Tibial artery (tissue), 4 donors: ENCODE results near the gene GALNT10.

Experiments used
- DNase-seq, 2 donors: peaks; one replicate each; pipeline ENCODE4 v3.0.0-alpha.2; 2019
- H3K27ac ChIP-seq, 2 donors: fragments of 200-600 bp; sonication (generic) in 1 of 2; 1 replicate in 1 of 2; 2 replicates in 1 of 2; pipeline ENCODE4 v1.5.1; 2018 to 2019; ENCODE audit warnings: mild to moderate bottlenecking in 1 of 2
- H3K27me3 ChIP-seq, 2 donors: fragments of 200-600 bp; sonication (generic) in 1 of 2; one replicate each; pipeline versions ENCODE4 v1.5.1 to v1.6.0; 2016 to 2019
- H3K36me3 ChIP-seq, 3 donors: fragments of 200-600 bp; sonication (generic) in 2 of 3; one replicate each; pipeline ENCODE4 v1.5.1; 2016 to 2019; ENCODE audit warnings: mild to moderate bottlenecking in 2 of 3
- H3K4me1 ChIP-seq, 4 donors: fragments of 200-600 bp; sonication (generic) in 2 of 4; 1 replicate in 3 of 4; 2 replicates in 1 of 4; pipeline ENCODE4 v1.5.1; 2016 to 2019
- H3K4me3 ChIP-seq, 2 donors: fragments of 200-600 bp; sonication (generic) in 1 of 2; 1 replicate in 1 of 2; 2 replicates in 1 of 2; pipeline ENCODE4 v1.5.1; 2018 to 2019; ENCODE audit warnings: mild to moderate bottlenecking in 2 of 2
- H3K9me3 ChIP-seq, 3 donors: fragments of 200-600 bp; sonication (generic) in 1 of 3; one replicate each; pipeline ENCODE4 v1.5.1; 2016 to 2019
- CTCF ChIP-seq, 2 experiments: fragments of 200-600 bp in 1 of 2; fragments of 450-650 bp in 1 of 2; IDR thresholded peaks; one replicate each; pipeline ENCODE4 v1.5.1; 2017 to 2019; ENCODE audit warnings: antibody characterized with exemption in 2 of 2, mild to moderate bottlenecking in 1 of 2, moderate library complexity in 1 of 2
- intact Hi-C: fragments of 100-400 bp; cut with DNase I; formaldehyde crosslinking; loops from one replicate; pipeline ENCODE4 v1.15.0; 2023; ENCODE audit warnings: low total_unique reads

The GALNT10 gene

DNA sequence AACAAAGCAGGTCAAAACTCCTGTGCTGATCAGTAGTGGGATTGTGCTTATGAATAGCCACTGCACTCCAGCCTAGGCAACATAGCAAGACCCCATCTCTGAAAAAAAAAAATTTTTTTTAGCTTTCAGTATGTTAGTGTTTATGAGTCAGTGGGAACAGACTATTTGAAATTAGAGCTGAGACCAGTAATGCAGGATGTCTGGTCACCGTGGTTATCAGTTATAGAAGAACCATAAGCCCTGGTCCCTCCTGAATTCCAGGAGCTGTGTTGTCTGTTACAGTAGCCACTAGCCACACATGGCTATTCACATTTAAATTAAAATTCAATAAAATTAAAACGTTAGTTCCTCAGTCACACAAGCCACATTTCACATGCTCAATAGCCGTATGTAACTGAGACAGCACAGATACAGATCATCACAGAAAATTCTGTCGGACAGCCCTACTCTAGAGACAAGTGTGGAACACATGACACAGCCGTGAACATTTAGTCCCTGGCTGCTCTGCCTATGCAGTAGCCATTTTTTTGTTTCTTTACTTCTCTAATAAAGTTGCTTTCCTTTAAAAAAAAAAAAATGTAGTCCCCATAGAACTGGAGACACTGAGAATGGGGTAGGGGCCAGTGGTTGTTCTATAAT is 159.2 kb downstream of the GALNT10 start:
- Histone ChIP-seq H3K36me3 (no peaks in the 10 kb centered on the region), H3K27me3 (no peaks in the 10 kb centered on the region), H3K4me3 (no peak overlapping the region), H3K27ac (no peak overlapping the region), H3K9me3 (no peaks in the 10 kb centered on the region), H3K4me1 (peaks cover 0 to 3% (median 0%) of the 10 kb centered on the region in 4 donors)
- no peak for TF ChIP-seq CTCF (IDR thresholded peaks at IDR 0.05)
- intact Hi-C loops = no loop called here
- no peak for DNase-seq

DNA sequence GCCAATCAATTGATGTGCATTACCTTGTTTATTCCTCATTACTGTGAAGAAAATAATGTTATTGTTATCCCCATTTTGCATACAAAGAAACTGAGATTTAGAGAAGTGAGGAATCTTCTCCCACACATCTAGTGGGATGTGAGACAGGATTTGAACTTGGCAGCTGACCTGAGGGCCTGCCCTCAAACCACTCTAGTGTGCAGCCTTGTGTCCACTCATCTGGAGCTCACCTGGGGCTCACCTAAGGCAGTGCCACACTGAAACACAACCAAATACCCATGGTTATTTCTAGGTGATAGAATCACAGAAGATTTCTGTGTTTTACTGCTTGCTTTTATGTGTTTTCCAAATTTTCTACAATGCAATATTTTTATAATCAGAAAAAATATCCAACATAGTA is 160.6 kb downstream of the GALNT10 start:
- no peak for TF ChIP-seq CTCF (IDR thresholded peaks at IDR 0.05)
- H3K27ac ChIP-seq = no peak overlapping the region
- intact Hi-C loops = no loop called here
- H3K27me3 ChIP-seq = no peaks in the 10 kb centered on the region
- no peak overlapping the region for H3K4me3 ChIP-seq
- no peaks in the 10 kb centered on the region for H3K9me3 ChIP-seq
- peaks cover 0 to 14% (median 13%) of the 10 kb centered on the region in 4 donors for H3K4me1 ChIP-seq
- no peaks in the 10 kb centered on the region for H3K36me3 ChIP-seq
- no peak for DNase-seq

- Histone ChIP-seq H3K4me1 (peaks cover 0 to 17% (median 14%) of the 10 kb centered on the region in 4 donors), H3K36me3 (no peaks in the 10 kb centered on the region), H3K27me3 (no peaks in the 10 kb centered on the region), H3K4me3 (no peak overlapping the region), H3K27ac (no peak overlapping the region), H3K9me3 (no peaks in the 10 kb centered on the region)
- intact Hi-C loops = no loop called here
- no peak for TF ChIP-seq CTCF (IDR thresholded peaks at IDR 0.05)
- DNase-seq = no peak
Measured at GRCh38 chr5:154351566-154351965, 161.0 kb downstream of the GALNT10 start.

DNA sequence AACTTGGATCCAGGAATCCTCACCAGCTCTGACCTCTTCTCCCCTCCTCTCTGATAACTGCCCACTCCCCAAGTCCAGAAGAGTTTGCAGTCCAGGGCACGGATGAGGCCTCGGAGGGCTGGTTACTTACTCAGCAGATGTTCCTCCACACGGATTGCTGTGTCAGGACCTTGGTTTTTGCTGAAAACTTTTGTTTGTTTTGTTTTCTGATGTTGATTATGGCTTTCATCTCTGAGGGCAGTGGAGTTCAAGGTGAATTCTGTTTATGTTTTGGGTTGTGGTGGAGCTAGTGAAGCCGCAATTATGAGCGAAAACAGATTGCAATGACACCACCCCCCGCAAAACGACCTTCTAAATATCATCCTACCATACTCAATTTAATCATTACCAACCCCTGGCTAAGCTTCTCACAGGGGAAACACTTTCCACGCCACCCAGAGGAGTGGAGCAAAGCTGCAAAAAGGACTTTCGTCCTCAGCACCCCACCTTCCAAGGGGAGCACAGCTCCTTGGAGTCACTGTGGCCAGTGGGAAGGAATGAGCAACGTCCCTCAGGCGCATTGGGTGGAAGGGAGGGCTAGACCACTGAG is 162.5 kb downstream of the GALNT10 start:
- DNase-seq = no peak
- Histone ChIP-seq H3K4me1 (peaks cover 0 to 25% (median 16%) of the 10 kb centered on the region in 4 donors), H3K27me3 (no peaks in the 10 kb centered on the region), H3K27ac (no peak overlapping the region), H3K9me3 (no peaks in the 10 kb centered on the region), H3K4me3 (no peak overlapping the region), H3K36me3 (no peaks in the 10 kb centered on the region)
- intact Hi-C loops = no loop called here
- TF ChIP-seq CTCF (IDR thresholded peaks at IDR 0.05) = no peak

GRCh38 chr5:154355129-154355611 is 164.6 kb downstream of the GALNT10 start:
- intact Hi-C loops = no loop called here
- Histone ChIP-seq H3K4me3 (no peak overlapping the region), H3K27me3 (no peaks in the 10 kb centered on the region), H3K9me3 (no peaks in the 10 kb centered on the region), H3K4me1 (peaks cover 0 to 46% (median 29%) of the 10 kb centered on the region in 4 donors), H3K36me3 (no peaks in the 10 kb centered on the region), H3K27ac (peak overlapping the region in 1 of 2 donors; percentile 1)
- peak in 1 of 2 donors; percentile 75 for DNase-seq
- no peak for TF ChIP-seq CTCF (IDR thresholded peaks at IDR 0.05)
